ENCODE results near the gene ZBTB1.

DNA sequence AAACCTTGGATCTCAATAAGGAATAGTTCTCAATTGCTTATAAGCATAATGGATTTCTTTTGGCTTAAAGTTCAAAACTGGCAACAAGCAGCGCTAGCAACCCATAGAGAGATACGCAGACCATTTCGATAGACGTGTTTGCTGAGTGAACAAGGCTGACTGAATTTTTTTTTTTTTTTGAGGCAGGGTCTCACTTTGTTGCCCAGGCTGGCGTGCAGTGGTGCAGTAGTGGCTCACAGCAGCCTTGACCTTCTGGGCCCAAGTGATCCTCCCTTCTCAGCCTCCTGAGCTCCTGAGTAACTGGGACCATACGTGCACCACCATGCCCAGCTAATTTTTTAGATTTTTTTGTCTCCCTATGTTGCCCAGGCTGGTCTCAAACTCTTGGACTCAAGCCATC, 40.7 kb upstream of the ZBTB1 start:
- TF ChIP-seq, protein P1, sequence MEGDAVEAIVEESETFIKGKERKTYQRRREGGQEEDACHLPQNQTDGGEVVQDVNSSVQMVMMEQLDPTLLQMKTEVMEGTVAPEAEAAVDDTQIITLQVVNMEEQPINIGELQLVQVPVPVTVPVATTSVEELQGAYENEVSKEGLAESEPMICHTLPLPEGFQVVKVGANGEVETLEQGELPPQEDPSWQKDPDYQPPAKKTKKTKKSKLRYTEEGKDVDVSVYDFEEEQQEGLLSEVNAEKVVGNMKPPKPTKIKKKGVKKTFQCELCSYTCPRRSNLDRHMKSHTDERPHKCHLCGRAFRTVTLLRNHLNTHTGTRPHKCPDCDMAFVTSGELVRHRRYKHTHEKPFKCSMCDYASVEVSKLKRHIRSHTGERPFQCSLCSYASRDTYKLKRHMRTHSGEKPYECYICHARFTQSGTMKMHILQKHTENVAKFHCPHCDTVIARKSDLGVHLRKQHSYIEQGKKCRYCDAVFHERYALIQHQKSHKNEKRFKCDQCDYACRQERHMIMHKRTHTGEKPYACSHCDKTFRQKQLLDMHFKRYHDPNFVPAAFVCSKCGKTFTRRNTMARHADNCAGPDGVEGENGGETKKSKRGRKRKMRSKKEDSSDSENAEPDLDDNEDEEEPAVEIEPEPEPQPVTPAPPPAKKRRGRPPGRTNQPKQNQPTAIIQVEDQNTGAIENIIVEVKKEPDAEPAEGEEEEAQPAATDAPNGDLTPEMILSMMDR (IDR thresholded peaks at IDR 0.05) = no peak
- TF ChIP-seq POLR2A (IDR thresholded peaks at IDR 0.05) = no peak
